ENCODE data around the gene FXYD6. TPM values are rescaled to one million over a fixed set of nuclear protein-coding genes. Genes with fewer than 3 reads are reported as not detected.

The FXYD6 gene
- total and polyA plus RNA-seq, 12 donors, result 34.3 to 218 (median 94.1) TPM

DNA sequence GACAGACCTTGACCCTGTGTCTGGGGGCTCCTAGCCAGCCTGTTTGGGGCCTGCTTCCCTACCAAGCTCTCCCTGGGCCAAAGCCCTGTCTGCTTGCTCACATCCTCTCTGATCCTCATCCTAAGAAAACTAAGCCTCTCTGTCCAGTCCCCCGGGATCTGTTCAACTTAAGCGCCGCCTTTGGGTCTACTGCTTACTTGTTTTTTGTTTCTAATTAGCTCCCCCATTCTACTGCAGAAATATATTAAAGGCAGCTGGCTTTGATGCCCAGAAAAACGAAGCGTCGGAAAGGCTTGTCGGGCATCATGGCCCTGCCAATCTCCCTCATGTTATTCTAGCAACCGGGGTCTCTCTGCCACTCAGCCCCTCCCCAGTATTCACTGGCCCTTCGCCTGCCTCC, 82.9 kb downstream of the FXYD6 start:
- Histone ChIP-seq H3K4me3 (no peak overlapping the region), H3K36me3 (replicated peaks in 1 of 2) (no peaks in the 10 kb centered on the region), H3K27me3 (peaks cover 31% of the 10 kb centered on the region), H3K27ac (no peak overlapping the region), H3K4me1 (replicated peaks in 1 of 2) (peaks cover 8 to 11% of the 10 kb centered on the region in 2 donors), H3K9me3 (replicated peaks in 1 of 3) (no peaks in the 10 kb centered on the region)
- TF ChIP-seq, protein P1, sequence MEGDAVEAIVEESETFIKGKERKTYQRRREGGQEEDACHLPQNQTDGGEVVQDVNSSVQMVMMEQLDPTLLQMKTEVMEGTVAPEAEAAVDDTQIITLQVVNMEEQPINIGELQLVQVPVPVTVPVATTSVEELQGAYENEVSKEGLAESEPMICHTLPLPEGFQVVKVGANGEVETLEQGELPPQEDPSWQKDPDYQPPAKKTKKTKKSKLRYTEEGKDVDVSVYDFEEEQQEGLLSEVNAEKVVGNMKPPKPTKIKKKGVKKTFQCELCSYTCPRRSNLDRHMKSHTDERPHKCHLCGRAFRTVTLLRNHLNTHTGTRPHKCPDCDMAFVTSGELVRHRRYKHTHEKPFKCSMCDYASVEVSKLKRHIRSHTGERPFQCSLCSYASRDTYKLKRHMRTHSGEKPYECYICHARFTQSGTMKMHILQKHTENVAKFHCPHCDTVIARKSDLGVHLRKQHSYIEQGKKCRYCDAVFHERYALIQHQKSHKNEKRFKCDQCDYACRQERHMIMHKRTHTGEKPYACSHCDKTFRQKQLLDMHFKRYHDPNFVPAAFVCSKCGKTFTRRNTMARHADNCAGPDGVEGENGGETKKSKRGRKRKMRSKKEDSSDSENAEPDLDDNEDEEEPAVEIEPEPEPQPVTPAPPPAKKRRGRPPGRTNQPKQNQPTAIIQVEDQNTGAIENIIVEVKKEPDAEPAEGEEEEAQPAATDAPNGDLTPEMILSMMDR (IDR thresholded peaks at IDR 0.05), result no peak
- no peak for TF ChIP-seq POLR2A (IDR thresholded peaks at IDR 0.05)
- WGBS, 4 donors, result 85 to 93% (median 88%) methylated on average over 9 of the region's 9 CpGs
- intact Hi-C loops (cut with DNase I), result no loop called here
- no peak for DNase-seq

DNA sequence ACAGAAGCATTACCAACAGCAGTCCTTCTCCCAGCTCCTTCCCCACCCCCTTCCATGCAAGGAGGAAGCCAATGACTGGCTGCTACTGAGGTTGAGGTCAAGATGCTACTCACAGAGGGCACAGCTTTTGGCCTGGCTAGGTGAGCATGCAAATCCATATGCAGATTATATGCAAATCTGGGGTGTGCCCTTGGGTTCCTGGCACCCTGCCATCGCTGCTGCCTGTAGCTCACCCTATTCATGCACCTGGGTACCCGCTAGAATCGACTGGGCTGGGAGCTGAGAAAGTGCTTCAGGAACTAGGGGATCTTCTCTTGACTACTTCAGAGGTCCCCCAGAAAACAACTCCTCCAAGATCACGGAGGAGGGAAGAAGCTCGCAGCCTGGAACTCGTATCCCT, 83.5 kb downstream of the FXYD6 start:
- TF ChIP-seq POLR2A (IDR thresholded peaks at IDR 0.05), result no peak
- TF ChIP-seq, protein P1 (IDR thresholded peaks at IDR 0.05), result no peak
- intact Hi-C loops (cut with DNase I), result no loop called here
- no peaks in the 10 kb centered on the region for H3K36me3 ChIP-seq (replicated peaks in 1 of 2)
- no peak overlapping the region for H3K4me3 ChIP-seq
- DNase-seq, result no peak
- WGBS, 4 donors, result 82 to 90% (median 86%) methylated on average over 3 to 6 of the region's 6 CpGs
- H3K27me3 ChIP-seq, result peaks cover 31% of the 10 kb centered on the region
- peaks cover 8 to 11% of the 10 kb centered on the region in 2 donors for H3K4me1 ChIP-seq (replicated peaks in 1 of 2)
- no peaks in the 10 kb centered on the region for H3K9me3 ChIP-seq (replicated peaks in 1 of 3)
- H3K27ac ChIP-seq, result no peak overlapping the region

DNA sequence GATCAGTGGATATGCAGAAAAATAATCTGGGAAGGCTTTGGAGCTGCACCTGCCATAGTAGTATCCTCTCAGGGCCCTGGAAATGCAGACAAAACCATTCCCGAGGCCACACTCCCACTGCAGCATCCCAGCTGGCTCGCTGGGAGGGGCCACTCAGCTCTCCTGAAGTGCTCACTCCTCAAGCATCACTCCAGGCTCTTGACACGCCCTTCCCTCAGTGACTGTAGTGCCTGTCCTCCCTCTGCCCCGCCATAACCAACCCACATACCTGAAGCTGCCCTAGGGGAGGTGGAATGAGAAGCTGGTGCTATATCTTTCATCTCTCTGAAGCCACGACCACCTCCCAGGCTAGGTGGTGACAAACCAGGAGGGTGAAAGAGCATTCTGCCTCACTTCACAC, 84.2 kb downstream of the FXYD6 start:
- Histone ChIP-seq H3K4me1 (replicated peaks in 1 of 2) (peaks cover 8 to 11% of the 10 kb centered on the region in 2 donors), H3K4me3 (no peak overlapping the region), H3K9me3 (replicated peaks in 1 of 3) (no peaks in the 10 kb centered on the region), H3K36me3 (replicated peaks in 1 of 2) (no peaks in the 10 kb centered on the region), H3K27ac (no peak overlapping the region), H3K27me3 (peaks cover 28% of the 10 kb centered on the region)
- TF ChIP-seq, protein P1 (IDR thresholded peaks at IDR 0.05), result no peak
- no peak for TF ChIP-seq POLR2A (IDR thresholded peaks at IDR 0.05)
- no peak for DNase-seq
- intact Hi-C loops (cut with DNase I), result no loop called here
- WGBS, 4 donors, result 79 to 93% (median 85%) methylated on average over 3 to 5 of the region's 5 CpGs

DNA sequence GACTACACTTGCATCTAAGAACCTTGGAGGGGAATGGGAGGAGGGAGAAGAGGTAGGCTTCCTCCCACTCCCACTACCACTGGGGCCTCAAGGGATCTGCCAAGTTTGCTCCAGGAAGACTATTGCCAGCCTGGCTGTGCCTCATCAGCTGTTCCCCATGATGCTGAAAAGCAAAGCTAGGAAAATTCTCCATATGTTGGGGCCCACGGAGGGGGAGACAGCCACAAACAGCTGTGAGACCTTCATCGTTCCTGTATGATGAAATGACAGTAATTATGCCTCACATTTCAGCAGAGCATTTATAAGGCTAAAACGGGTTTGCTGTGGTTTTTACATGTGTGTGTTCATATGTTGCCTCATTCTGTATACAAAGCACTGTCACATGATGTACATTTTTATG, 86.2 kb downstream of the FXYD6 start:
- Histone ChIP-seq H3K36me3 (replicated peaks in 1 of 2) (no peaks in the 10 kb centered on the region), H3K9me3 (replicated peaks in 1 of 3) (no peaks in the 10 kb centered on the region), H3K4me3 (no peak overlapping the region), H3K27me3 (peaks cover 10% of the 10 kb centered on the region), H3K4me1 (replicated peaks in 1 of 2) (no peaks in the 10 kb centered on the region), H3K27ac (no peak overlapping the region)
- whole genome bisulfite sequencing, 4 donors, result 45 to 61% (median 57%) methylated on average over 3 of the region's 3 CpGs
- TF ChIP-seq, protein P1 (IDR thresholded peaks at IDR 0.05), result no peak
- TF ChIP-seq POLR2A (IDR thresholded peaks at IDR 0.05), result no peak
- DNase-seq, result no peak
- intact Hi-C loops (cut with DNase I), result no loop called here

Data from adrenal gland (tissue), 12 donors.